Fibroblast of mammary gland (primary cell): ENCODE results near the gene OTUD7B.

Experiments used
- DNase-seq: peaks from one replicate; pipeline ENCODE4 v3.0.0-alpha.2; 2010; ENCODE audit warnings: low read depth
- H3K4me3 ChIP-seq: 2 replicates; pipeline ENCODE4 v1.5.1; 2011; ENCODE audit warnings: low read depth, mild to moderate bottlenecking, low read length, moderate library complexity; ENCODE audit not compliant: control insufficient read depth
- TF ChIP-seq, protein P1 (sequence below): conservative IDR thresholded peaks from 2 replicates; pipeline ENCODE4 v1.5.1; 2011; ENCODE audit warnings: low read depth, low read length, inconsistent platforms; ENCODE audit not compliant: control insufficient read depth, insufficient read depth

OTUD7B gene

DNA sequence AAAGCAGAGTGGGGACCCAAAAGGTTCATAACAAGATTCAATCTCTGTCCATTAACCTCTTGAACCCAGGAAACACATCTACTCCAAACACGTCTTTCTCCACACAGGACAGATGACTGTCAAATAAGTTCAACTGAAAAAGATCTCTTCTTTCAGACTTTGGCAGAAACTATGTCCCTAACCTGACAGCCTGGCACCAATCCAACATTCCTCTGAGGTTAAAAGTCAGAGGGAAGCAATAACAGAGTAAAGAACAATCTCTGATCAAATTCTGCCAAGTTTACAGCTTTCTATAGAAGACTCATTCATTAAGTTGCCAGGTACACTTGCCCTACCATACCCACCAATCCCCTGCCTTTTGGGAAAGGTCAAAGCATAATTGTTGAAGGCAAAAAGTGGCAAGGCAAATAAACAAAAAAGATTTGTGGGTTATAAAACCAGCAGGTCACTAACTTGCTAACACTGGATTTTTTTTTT, 31.9 kb downstream of the OTUD7B start:
- DNase-seq: no peak
- TF ChIP-seq, protein P1, sequence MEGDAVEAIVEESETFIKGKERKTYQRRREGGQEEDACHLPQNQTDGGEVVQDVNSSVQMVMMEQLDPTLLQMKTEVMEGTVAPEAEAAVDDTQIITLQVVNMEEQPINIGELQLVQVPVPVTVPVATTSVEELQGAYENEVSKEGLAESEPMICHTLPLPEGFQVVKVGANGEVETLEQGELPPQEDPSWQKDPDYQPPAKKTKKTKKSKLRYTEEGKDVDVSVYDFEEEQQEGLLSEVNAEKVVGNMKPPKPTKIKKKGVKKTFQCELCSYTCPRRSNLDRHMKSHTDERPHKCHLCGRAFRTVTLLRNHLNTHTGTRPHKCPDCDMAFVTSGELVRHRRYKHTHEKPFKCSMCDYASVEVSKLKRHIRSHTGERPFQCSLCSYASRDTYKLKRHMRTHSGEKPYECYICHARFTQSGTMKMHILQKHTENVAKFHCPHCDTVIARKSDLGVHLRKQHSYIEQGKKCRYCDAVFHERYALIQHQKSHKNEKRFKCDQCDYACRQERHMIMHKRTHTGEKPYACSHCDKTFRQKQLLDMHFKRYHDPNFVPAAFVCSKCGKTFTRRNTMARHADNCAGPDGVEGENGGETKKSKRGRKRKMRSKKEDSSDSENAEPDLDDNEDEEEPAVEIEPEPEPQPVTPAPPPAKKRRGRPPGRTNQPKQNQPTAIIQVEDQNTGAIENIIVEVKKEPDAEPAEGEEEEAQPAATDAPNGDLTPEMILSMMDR: no peak
- H3K4me3 ChIP-seq: no peak overlapping the region

DNA sequence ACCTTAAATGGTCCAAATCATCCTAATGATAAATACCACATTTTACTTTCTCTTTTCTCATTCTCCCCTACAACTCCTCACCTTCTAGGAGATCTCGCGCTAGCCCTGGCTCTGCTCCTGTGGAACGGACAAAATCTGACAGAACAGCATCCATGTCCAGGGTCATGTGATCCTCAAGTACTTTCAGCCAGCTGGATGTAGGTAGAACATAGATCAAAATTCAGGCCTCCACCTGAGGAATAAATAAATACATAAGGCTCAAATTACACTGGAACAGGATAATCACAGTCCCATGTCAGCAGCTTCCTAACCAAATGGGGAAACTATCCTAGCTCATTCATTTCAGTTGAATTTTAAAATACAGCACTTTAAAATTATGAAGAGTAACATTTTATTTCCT, 33.2 kb downstream of the OTUD7B start:
- TF ChIP-seq, protein P1: no peak
- no peak for DNase-seq

DNA sequence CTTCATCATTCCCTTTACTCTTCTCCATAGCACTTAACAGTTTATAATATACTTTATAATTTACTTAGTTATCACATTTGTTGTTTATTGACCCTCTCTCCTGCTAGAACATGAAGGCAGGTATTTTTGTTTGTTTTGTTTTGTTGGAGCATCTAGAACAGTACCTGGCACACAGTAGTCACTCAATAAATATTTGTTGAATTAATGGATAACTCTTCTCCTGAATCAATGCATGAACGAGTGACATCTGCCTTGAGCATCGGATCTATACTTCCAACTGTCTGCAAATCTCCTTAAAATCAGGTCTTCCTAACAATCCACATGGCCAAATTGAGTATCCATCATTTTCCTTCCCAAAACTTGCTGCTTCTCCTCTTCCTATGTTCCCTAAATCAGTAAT, 38.0 kb downstream of the OTUD7B start:
- TF ChIP-seq, protein P1: no peak
- DNase-seq: no peak
- no peak overlapping the region for H3K4me3 ChIP-seq

More for the DNA sequence above, 33.2 kb downstream of the OTUD7B start:
- H3K4me3 ChIP-seq: no peak overlapping the region

DNA sequence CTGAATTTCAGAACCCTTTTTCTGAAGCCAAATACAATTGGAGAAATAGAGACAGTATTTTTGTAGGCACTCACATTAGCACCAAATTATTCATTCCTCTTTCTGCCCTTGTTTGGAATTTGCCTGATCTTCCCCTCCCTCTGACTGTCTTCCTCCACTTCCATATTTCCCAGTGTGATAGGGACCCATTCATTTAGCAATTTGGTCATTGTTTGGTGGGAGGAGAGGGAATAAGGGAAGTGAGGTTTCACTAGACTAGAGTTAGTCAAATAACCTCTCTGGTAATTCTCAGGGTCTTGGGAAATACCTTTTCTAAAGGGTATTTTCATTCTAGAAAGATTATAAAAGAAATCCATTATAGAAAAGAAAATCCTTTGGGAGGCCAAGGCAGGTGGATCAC, 42.9 kb downstream of the OTUD7B start:
- no peak for DNase-seq
- H3K4me3 ChIP-seq: no peak overlapping the region
- TF ChIP-seq, protein P1: no peak

DNA sequence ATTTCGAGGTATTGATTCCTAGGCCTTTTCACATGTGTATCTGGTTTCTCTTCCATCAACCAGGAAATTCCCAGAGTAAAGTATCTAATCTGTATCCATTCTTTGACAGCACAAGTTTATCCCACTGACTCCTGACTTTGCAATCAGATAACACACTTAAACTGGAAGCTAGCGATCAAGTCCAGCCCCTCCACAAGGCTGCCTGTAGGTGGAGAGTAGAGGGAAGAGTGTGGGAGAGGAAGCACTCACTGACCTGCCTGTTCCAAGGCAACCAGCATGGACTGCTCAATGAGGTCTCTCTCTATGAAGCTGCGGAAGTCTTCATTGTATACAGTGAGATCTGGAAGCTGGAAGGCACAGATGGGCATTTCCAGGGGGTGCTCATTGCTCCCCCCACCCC, 43.5 kb downstream of the OTUD7B start:
- TF ChIP-seq, protein P1: no peak
- no peak for DNase-seq
- H3K4me3 ChIP-seq: no peak overlapping the region

DNA sequence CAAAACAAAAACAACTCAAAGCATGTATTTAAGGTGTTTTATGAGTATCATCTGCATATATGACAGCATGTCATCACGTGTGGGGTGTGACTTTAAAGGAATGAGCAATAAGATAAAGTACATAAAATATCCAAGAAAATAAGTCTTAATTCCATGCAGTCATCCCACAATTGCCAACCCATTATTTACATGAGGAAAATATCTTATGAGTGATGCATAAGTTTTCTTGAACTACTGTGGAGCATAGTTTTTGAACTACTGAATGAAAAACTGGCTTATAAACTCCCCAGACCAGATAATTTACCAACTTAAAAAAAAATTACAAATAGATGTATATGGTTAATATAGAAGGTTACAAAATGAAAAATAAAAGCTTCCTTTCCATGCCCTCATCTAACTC, 44.1 kb downstream of the OTUD7B start:
- no peak for DNase-seq
- no peak overlapping the region for H3K4me3 ChIP-seq
- TF ChIP-seq, protein P1: no peak

DNA sequence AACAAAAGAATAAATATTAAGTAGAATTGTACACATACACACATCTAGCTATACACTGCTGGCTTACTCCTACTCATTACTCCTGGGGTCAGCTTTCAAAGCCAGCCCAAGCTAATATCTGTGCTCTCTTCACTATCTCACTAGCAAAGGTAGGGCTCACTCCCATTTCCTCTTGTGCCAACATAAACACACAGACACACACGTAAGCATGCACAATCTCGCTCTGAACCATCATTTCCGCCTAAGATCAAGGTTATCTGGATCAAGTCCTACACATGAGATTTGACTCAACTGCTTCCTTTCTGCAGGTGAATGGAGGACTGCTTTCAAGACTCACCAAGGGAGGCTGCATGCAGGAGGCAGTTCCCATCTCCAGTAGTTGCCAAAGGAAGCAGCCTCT, 45.1 kb downstream of the OTUD7B start:
- TF ChIP-seq, protein P1: no peak
- DNase-seq: no peak
- H3K4me3 ChIP-seq: no peak overlapping the region
